Activated naive CD8-positive, alpha-beta T cell treated with anti-CD3 and anti-CD28 coated beads for 36 hours (primary cell): Measurements from ENCODE around the gene PLCG2. TPM values are rescaled to one million over a fixed set of nuclear protein-coding genes. Genes with fewer than 3 reads are reported as not detected.

Source experiments
- DNase-seq: peaks from one replicate; pipeline ENCODE4 v3.0.0; 2021
- H3K27ac Mint-ChIP-seq: one replicate; pipeline ENCODE4 v1.8.0; 2022; ENCODE audit warnings: mild to moderate bottlenecking, moderate library complexity, mixed read lengths
- H3K27me3 Mint-ChIP-seq: one replicate; pipeline ENCODE4 v1.8.0; 2022; ENCODE audit warnings: mild to moderate bottlenecking, mixed read lengths
- H3K36me3 Mint-ChIP-seq: one replicate; pipeline ENCODE4 v1.8.0; 2021; ENCODE audit warnings: mild to moderate bottlenecking, mixed read lengths
- H3K4me1 Mint-ChIP-seq: one replicate; pipeline ENCODE4 v1.8.0; 2021; ENCODE audit warnings: mixed read lengths
- H3K4me3 Mint-ChIP-seq: one replicate; pipeline ENCODE4 v1.8.0; 2022; ENCODE audit warnings: mild to moderate bottlenecking, moderate library complexity, mixed read lengths
- H3K9me3 Mint-ChIP-seq: one replicate; pipeline ENCODE4 v1.8.0; 2022; ENCODE audit warnings: mixed read lengths
- total RNA-seq, 2 experiments: library from RNA; stranded (reverse); gene quantifications; one replicate each; pipeline ENCODE4 v1.2.3, GENCODE V29; 2021

PLCG2 gene
- total RNA-seq, 2 experiments from 2014 or later: 7.7 to 8.1 TPM

DNA sequence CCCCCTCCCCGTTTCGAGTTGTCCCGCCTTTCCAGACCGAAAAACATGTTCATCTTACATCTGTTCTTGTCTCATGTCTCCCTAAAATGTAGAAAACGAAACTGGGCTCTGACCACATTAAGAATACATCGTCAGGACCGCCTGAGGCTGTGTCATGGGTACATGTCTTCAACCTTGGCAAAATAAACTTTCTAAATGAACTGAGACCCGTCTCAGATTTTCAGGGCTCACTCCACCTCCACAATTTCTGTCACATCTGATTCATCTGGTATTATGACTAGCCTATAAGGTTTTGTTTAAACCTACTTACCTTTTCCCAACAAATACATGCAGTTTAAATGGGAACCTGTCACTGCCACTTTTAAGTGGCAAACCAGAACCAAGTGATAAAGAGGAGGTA is 231.6 kb downstream of the PLCG2 start:
- peaks cover 40% of the 10 kb centered on the region for H3K36me3 Mint-ChIP-seq
- peaks cover 17% of the 10 kb centered on the region for H3K4me1 Mint-ChIP-seq
- H3K4me3 Mint-ChIP-seq: peak overlapping the region; percentile 83
- H3K9me3 Mint-ChIP-seq: peaks cover 16% of the 10 kb centered on the region
- peaks cover 2% of the 10 kb centered on the region for H3K27me3 Mint-ChIP-seq
- peak overlapping the region; percentile 73 for H3K27ac Mint-ChIP-seq
- DNase-seq: no peak

DNA sequence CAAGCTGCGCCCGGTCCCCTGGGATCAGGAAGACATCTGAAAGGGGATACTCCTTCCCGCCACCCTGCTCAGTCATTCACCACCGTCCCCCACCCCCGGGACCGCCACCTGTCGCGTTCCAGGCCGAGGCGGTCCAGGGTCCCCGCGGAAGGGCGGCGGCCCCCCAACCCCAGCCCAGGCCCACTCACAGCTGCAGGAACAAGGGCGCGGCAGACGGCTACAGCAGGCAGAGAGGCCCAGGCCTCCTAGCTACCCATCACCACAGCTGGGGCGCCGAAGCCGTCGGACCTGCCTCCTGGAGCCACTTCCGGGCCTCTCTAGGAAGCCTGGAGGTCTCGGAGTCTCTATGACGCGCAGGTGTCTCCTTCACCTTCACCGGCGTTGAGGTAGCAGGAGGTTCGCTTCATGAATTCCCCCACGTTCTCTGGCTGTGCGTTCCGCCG is 232.1 kb downstream of the PLCG2 start, which contains the start of gene SDR42E1:
Gene SDR42E1 (minus strand): TSS at position 272 of the 443 bp plus-strand sequence. CDS start 10,612 bp downstream, outside the sequence.
- peak within 1 kb of the TSS; percentile 83 for H3K4me3 Mint-ChIP-seq
- H3K4me1 Mint-ChIP-seq: peaks cover 17% of the 10 kb centered on the region
- H3K9me3 Mint-ChIP-seq: peaks cover 17% of the 10 kb centered on the region
- peak; percentile 75 for DNase-seq
- peaks cover 40% of the 10 kb centered on the region for H3K36me3 Mint-ChIP-seq
- peak within 1 kb of the TSS; percentile 73 for H3K27ac Mint-ChIP-seq
- peaks cover 6% of the 10 kb centered on the region for H3K27me3 Mint-ChIP-seq

Other genes starting within 250 kb of the PLCG2 start
- 10 to 100 TPM; 11.4 to 12.5 TPM for gene SDR42E1, start 232.2 kb downstream of the PLCG2 start, total RNA-seq